Measurements from ENCODE around the gene ANXA2. TPM values are rescaled to one million over a fixed set of nuclear protein-coding genes. Genes with fewer than 3 reads are reported as not detected.
"Not testable (repeated sequence)": the region's sequence is repeated elsewhere in the genome, so short reads cannot be mapped to it uniquely, and the experiment has no call there.

The ANXA2 gene
- total RNA-seq, 6 experiments from 2014 or later = 4,445 to 5,074 (median 4,643) TPM

GRCh38 chr15:60363903-60364611, 33.7 kb downstream of the ANXA2 start:
- Mint-ChIP-seq H3K4me1 (ENCODE audit: low read depth) (peaks cover 73% of the 10 kb centered on the region), H3K36me3 (ENCODE audit: low read depth) (peaks cover 64% of the 10 kb centered on the region), H3K9me3 (peaks cover 17% of the 10 kb centered on the region), H3K4me3 (peak overlapping the region; percentile 62), H3K27ac (peak overlapping the region; percentile 94), H3K27me3 (ENCODE audit: insufficient read depth) (peaks cover 41% of the 10 kb centered on the region)
- no peak for TF ChIP-seq CTCF (IDR thresholded peaks at IDR 0.05)
- DNase-seq = no peak

GRCh38 chr15:60363087-60363549, 34.7 kb downstream of the ANXA2 start:
- no peak for DNase-seq
- Mint-ChIP-seq H3K27me3 (ENCODE audit: insufficient read depth) (peaks cover 41% of the 10 kb centered on the region), H3K27ac (peak overlapping the region; percentile 94), H3K4me3 (peak overlapping the region; percentile 62), H3K9me3 (peaks cover 17% of the 10 kb centered on the region), H3K4me1 (ENCODE audit: low read depth) (peaks cover 74% of the 10 kb centered on the region), H3K36me3 (ENCODE audit: low read depth) (peaks cover 69% of the 10 kb centered on the region)
- no peak for TF ChIP-seq CTCF (IDR thresholded peaks at IDR 0.05)

- Mint-ChIP-seq H3K9me3 (peaks cover 17% of the 10 kb centered on the region), H3K4me1 (ENCODE audit: low read depth) (peaks cover 79% of the 10 kb centered on the region), H3K27me3 (ENCODE audit: insufficient read depth) (peaks cover 42% of the 10 kb centered on the region), H3K4me3 (peak overlapping the region; percentile 76), H3K36me3 (ENCODE audit: low read depth) (peaks cover 69% of the 10 kb centered on the region), H3K27ac (peak overlapping the region; percentile 94)
- no peak for TF ChIP-seq CTCF (IDR thresholded peaks at IDR 0.05)
- DNase-seq = peak; percentile 89
Observed at GRCh38 chr15:60362321-60363086, 35.3 kb downstream of the ANXA2 start.

GRCh38 chr15:60359738-60360137, 38.0 kb downstream of the ANXA2 start:
- DNase-seq = not testable (repeated sequence)
- peaks cover 57% of the 10 kb centered on the region for H3K27me3 Mint-ChIP-seq (ENCODE audit: insufficient read depth)
- H3K27ac Mint-ChIP-seq = peak overlapping the region; percentile 94
- peaks cover 99% of the 10 kb centered on the region for H3K4me1 Mint-ChIP-seq (ENCODE audit: low read depth)
- TF ChIP-seq CTCF (IDR thresholded peaks at IDR 0.05) = peak; percentile 80
- H3K9me3 Mint-ChIP-seq = peaks cover 18% of the 10 kb centered on the region
- H3K36me3 Mint-ChIP-seq (ENCODE audit: low read depth) = peaks cover 91% of the 10 kb centered on the region
- peak overlapping the region; percentile 76 for H3K4me3 Mint-ChIP-seq

GRCh38 chr15:60358935-60359682, 38.7 kb downstream of the ANXA2 start:
- TF ChIP-seq CTCF (IDR thresholded peaks at IDR 0.05) = no peak
- Mint-ChIP-seq H3K9me3 (peaks cover 24% of the 10 kb centered on the region), H3K27me3 (ENCODE audit: insufficient read depth) (peaks cover 58% of the 10 kb centered on the region), H3K36me3 (ENCODE audit: low read depth) (peaks cover 91% of the 10 kb centered on the region), H3K4me1 (ENCODE audit: low read depth) (peaks cover 99% of the 10 kb centered on the region), H3K4me3 (peak overlapping the region; percentile 76), H3K27ac (peak overlapping the region; percentile 94)
- DNase-seq = peak; percentile 76

Data from HFFc6 (cell line).